Activated CD4-positive, alpha-beta T cell treated with anti-CD3 and anti-CD28 coated beads, Interleukin-2, amount 50 U/mL, for 48 hours (primary cell): ENCODE data around the gene ZNF335.
"Not testable (repeated sequence)": the region's sequence is repeated elsewhere in the genome, so short reads cannot be mapped to it uniquely, and the experiment has no call there.

Experiments
- DNase-seq, 2 experiments: peaks; one replicate each; pipeline ENCODE4 v3.0.0-alpha.2; 2020

Gene ZNF335

GRCh38 chr20:46002008-46002407, 30.0 kb upstream of the ZNF335 start:
- no peak for DNase-seq

GRCh38 chr20:46001498-46001897, 29.5 kb upstream of the ZNF335 start:
- no peak for DNase-seq

- no peak for DNase-seq
Observed at GRCh38 chr20:46000262-46000996, 28.4 kb upstream of the ZNF335 start.

GRCh38 chr20:45999557-46000261, 27.7 kb upstream of the ZNF335 start:
- no peak for DNase-seq

- peak; percentile 24 to 46 for DNase-seq
Observed at GRCh38 chr20:45998761-45999160, 26.8 kb upstream of the ZNF335 start.

- DNase-seq: no peak
Observed at GRCh38 chr20:45998337-45998736, 26.3 kb upstream of the ZNF335 start.

GRCh38 chr20:45997187-45997586, 25.2 kb upstream of the ZNF335 start:
- DNase-seq: no peak

- not testable (repeated sequence) for DNase-seq
Observed at GRCh38 chr20:45995495-45996097, 23.6 kb upstream of the ZNF335 start.

- no peak for DNase-seq
Observed at GRCh38 chr20:45994761-45995493, 22.9 kb upstream of the ZNF335 start.

- DNase-seq: no peak
Observed at GRCh38 chr20:45993197-45993951, 21.4 kb upstream of the ZNF335 start.

- no peak for DNase-seq
Observed at GRCh38 chr20:45991616-45992015, 19.6 kb upstream of the ZNF335 start.

- DNase-seq: not testable (repeated sequence)
Observed at GRCh38 chr20:45988830-45989229, 16.8 kb upstream of the ZNF335 start.

GRCh38 chr20:45987108-45987780, 15.2 kb upstream of the ZNF335 start:
- peak; percentile 87 to 88 for DNase-seq

- no peak for DNase-seq
Observed at GRCh38 chr20:45985573-45985972, 13.6 kb upstream of the ZNF335 start.

- DNase-seq: no peak
Observed at GRCh38 chr20:45983279-45983743, 11.3 kb upstream of the ZNF335 start.

GRCh38 chr20:45981261-45981660, 9.3 kb upstream of the ZNF335 start:
- no peak for DNase-seq

- no peak for DNase-seq
Observed at GRCh38 chr20:45976086-45976485, 4.1 kb upstream of the ZNF335 start.

GRCh38 chr20:45975686-45976085, 3.7 kb upstream of the ZNF335 start:
- no peak for DNase-seq

GRCh38 chr20:45974896-45975565, 3.0 kb upstream of the ZNF335 start:
- DNase-seq: no peak

GRCh38 chr20:45972500-45973183, 639 bp upstream of the ZNF335 start:
- DNase-seq: peak in 1 of 2 experiments; percentile 94

- no peak for DNase-seq
Observed at GRCh38 chr20:45971425-45971674, 653 bp downstream of the ZNF335 start.
